ENCODE data around the gene SNED1. TPM values are rescaled to one million over a fixed set of nuclear protein-coding genes. Genes with fewer than 3 reads are reported as not detected.

The SNED1 gene
- total RNA-seq, 3 donors from 2014 or later: 27.1 to 46.9 (median 35.2) TPM

DNA sequence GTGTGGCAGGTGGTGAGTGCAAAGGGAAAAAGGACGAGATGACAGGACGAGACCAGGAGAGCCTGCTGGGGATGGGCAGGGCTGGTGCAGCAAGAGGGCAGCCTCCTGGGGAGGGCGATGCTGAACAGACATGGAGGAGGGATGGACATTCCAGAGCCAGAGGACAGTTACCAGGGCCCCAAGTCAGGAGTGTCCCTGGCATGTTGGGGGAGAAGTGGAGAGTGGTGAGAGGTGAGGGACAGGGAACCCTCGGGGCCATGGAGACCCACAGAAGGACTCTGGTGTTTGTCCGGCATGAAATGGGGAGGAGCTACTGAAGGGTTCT lies 84.6 kb downstream of the SNED1 start:
- H3K4me3 ChIP-seq: no peak overlapping the region
- intact Hi-C loops (cut with DNase I; ENCODE audit: low total_unique reads): no loop called here
- TF ChIP-seq, protein P1, sequence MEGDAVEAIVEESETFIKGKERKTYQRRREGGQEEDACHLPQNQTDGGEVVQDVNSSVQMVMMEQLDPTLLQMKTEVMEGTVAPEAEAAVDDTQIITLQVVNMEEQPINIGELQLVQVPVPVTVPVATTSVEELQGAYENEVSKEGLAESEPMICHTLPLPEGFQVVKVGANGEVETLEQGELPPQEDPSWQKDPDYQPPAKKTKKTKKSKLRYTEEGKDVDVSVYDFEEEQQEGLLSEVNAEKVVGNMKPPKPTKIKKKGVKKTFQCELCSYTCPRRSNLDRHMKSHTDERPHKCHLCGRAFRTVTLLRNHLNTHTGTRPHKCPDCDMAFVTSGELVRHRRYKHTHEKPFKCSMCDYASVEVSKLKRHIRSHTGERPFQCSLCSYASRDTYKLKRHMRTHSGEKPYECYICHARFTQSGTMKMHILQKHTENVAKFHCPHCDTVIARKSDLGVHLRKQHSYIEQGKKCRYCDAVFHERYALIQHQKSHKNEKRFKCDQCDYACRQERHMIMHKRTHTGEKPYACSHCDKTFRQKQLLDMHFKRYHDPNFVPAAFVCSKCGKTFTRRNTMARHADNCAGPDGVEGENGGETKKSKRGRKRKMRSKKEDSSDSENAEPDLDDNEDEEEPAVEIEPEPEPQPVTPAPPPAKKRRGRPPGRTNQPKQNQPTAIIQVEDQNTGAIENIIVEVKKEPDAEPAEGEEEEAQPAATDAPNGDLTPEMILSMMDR (IDR thresholded peaks at IDR 0.05): no peak
- TF ChIP-seq POLR2A (IDR thresholded peaks at IDR 0.05) (no peak), POLR2AphosphoS5 (IDR thresholded peaks at IDR 0.05) (no peak)
- no peaks in the 10 kb centered on the region for H3K9me3 ChIP-seq
- no peak for DNase-seq (ENCODE audit: low spot score in 2 of 2)
- H3K27ac ChIP-seq: no peak overlapping the region
- no peaks in the 10 kb centered on the region for H3K4me1 ChIP-seq
- peaks cover 5% of the 10 kb centered on the region for H3K36me3 ChIP-seq
- no peaks in the 10 kb centered on the region for H3K27me3 ChIP-seq

DNA sequence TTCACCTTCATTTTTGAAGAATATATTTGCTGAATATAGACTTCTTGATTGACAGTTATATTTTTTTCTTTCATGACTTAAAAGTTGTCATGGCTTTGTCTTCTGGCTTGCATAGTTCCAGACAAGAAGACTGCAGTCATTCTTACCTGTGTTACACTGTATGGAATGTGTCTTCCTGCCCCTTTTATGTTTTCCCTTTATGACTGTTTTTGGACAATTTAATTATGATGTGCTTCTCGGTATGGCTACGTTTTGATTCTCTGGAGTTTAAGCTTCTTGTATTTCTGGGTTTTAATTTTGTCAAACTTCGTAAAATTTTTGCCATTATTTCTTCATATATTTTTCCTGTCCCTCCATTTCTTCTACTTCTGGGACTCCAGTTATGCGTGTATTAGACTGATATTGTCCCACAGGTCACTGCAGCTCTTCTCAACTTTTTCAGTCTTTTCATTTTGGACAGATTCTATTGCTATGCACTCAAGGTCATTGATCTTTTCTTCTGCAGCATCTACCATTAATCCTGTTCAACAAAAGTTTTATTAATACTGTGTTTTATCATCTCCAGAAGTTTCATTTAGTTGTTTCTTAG lies 86.5 kb downstream of the SNED1 start:
- no peaks in the 10 kb centered on the region for H3K4me1 ChIP-seq
- H3K36me3 ChIP-seq: peaks cover 15% of the 10 kb centered on the region
- H3K9me3 ChIP-seq: no peaks in the 10 kb centered on the region
- H3K4me3 ChIP-seq: no peak overlapping the region
- intact Hi-C loops (cut with DNase I; ENCODE audit: low total_unique reads): no loop called here
- H3K27ac ChIP-seq: no peak overlapping the region
- DNase-seq (ENCODE audit: low spot score in 2 of 2): no peak
- no peak for TF ChIP-seq POLR2A (IDR thresholded peaks at IDR 0.05)
- TF ChIP-seq, protein P1 (IDR thresholded peaks at IDR 0.05): no peak
- TF ChIP-seq POLR2AphosphoS5 (IDR thresholded peaks at IDR 0.05): no peak
- no peaks in the 10 kb centered on the region for H3K27me3 ChIP-seq

DNA sequence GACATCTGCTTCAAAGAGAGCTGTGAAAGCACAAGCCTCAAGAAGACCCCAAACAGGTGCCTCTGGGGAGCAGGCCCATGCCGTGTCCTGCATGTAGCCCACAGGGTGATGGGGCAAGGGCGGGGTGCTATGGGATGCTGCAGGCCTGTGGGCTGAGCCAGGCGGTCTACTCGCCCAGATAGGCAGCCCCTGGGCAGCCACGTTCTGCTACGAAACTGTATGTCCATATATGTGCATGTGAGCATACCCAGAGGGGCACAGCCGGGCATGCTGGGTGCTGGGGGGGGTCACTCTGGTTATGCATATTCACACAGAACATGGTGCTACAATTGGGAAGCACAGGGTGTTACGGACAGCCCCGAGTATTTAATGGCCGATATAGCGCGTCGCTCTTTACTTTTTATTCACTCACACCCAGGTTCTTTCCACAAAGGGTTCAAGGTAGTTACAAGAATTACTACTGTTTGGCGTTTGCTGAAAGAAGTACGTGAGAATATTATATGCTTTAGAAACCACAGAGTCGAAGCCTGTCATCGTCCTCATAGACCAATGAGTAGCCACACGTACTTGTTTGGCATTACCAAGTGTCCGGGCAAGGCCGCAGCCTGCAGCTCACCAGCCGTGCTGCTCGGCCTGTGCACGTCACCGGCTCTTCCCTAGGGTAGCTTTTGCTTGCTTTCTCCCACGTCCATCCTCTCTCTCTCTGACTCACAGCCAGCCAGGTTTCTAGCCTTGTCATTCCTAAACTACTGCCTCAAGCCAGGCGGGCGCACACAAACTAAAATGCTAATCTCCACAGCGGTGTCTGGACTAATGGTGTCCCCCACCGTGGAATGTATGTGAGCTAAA lies 89.2 kb downstream of the SNED1 start:
- no peak for DNase-seq (ENCODE audit: low spot score in 2 of 2)
- Histone ChIP-seq H3K4me3 (no peak overlapping the region), H3K9me3 (no peaks in the 10 kb centered on the region), H3K36me3 (peaks cover 15% of the 10 kb centered on the region), H3K4me1 (no peaks in the 10 kb centered on the region), H3K27me3 (no peaks in the 10 kb centered on the region), H3K27ac (no peak overlapping the region)
- no peak for TF ChIP-seq POLR2AphosphoS5 (IDR thresholded peaks at IDR 0.05)
- TF ChIP-seq, protein P1 (IDR thresholded peaks at IDR 0.05): no peak
- no peak for TF ChIP-seq POLR2A (IDR thresholded peaks at IDR 0.05)
- intact Hi-C loops (cut with DNase I; ENCODE audit: low total_unique reads): no loop called here

DNA sequence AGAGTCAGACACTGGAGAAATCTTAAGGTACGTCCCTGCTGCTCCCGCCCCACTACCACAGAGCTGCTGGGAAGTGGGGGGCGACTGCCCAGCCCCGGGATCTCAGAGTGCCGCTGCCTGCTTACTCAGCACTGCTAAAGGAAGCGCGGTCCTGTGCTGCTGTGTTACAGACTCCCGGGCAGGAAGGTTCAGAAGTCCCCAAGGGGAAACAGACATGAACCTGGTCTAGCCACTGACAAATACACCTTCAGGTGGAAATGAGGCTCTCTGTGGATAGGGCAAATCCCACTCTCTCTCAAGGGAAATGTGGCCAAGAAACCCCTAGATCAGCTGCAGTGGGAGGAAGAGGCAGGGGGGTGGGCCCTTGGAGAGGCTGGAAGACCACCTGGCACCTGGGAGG lies 90.0 kb downstream of the SNED1 start:
- H3K4me1 ChIP-seq: no peaks in the 10 kb centered on the region
- peaks cover 15% of the 10 kb centered on the region for H3K36me3 ChIP-seq
- intact Hi-C loops (cut with DNase I; ENCODE audit: low total_unique reads): no loop called here
- no peak overlapping the region for H3K4me3 ChIP-seq
- H3K27me3 ChIP-seq: no peaks in the 10 kb centered on the region
- TF ChIP-seq POLR2A (IDR thresholded peaks at IDR 0.05) (no peak), POLR2AphosphoS5 (IDR thresholded peaks at IDR 0.05) (no peak)
- TF ChIP-seq, protein P1 (IDR thresholded peaks at IDR 0.05): no peak
- H3K27ac ChIP-seq: no peak overlapping the region
- DNase-seq (ENCODE audit: low spot score in 2 of 2): no peak
- no peaks in the 10 kb centered on the region for H3K9me3 ChIP-seq

Data from breast epithelium (tissue), 4 donors.